GM21723 (cell line): ENCODE measurements around the gene CYP2R1.
A peak's percentile ranks its signal among the peaks of the same experiment; 100 is the strongest.
"Not testable (repeated sequence)": the region's sequence is repeated elsewhere in the genome, so short reads cannot be mapped to it uniquely, and the experiment has no call there.

Experiments used
- ATAC-seq: cut with Tn5 transposase; IDR thresholded peaks from one replicate; pipeline ENCODE4 v1.9.1; 2021; ENCODE audit warnings: mild to moderate bottlenecking, moderate library complexity; ENCODE audit not compliant: unreplicated experiment

The CYP2R1 gene

DNA sequence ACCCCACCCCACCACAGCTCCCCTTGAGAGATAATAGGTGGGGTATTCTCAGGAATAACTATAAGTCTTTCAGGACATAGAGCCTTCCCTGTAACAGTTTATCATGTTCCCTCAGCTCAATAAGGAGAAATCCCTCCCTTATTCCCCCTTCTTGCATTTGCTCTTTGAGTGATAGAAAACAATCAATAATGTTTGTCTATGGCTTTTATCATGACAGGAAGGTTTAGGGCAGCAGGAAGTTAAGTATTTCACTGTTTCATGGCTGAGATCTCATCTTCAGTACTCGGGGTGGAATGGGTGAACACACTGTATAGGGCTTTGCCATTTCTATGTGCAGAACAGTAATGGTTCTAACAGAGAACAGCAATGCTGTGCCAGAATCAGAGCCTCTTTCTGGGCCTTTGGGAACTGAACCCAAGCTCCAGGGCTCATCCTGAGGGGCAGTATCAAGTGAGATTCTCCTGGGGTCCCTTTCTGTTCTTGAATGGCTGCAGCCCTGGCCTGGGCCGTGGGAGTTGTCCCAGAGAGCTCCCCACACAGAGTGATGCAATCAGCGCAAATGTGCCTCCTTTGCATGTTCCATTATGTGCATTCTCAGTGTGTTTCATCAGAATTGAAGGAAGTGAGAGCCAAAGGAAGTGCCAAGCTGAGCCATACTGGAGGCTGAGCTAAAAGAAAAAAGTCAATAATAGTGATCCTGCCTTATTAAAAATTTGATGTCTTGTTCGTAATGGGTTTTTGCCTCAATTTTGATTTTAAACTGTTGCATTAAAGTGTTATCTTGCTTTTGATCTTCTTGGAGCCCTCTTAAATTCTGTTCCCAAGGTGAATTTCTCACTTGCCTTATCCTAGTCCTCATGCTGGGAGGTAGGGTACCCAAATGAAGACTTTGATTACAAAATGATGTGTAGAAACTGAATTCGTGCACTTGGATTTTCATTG lies 2.9 kb upstream of the CYP2R1 start:
- no peak for ATAC-seq

DNA sequence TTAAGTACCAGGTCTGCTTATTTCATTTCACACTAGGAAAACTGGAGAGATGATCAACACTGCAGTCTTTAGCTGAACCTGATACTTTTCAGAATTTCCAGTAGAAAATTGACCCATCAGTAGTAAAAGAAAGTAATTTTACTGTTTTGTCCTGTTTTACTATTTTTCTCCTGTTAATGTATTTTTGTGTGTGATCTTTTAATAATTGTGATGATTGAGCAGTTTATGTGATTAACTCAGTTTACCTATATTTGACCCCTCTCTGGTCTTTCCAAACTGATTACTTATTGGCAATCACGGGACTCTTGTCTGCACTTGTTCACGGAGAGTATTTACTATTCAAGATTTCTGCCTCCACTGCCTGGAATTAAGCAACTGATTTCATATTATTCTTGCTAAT lies 546 bp upstream of the CYP2R1 start:
- ATAC-seq = no peak

DNA sequence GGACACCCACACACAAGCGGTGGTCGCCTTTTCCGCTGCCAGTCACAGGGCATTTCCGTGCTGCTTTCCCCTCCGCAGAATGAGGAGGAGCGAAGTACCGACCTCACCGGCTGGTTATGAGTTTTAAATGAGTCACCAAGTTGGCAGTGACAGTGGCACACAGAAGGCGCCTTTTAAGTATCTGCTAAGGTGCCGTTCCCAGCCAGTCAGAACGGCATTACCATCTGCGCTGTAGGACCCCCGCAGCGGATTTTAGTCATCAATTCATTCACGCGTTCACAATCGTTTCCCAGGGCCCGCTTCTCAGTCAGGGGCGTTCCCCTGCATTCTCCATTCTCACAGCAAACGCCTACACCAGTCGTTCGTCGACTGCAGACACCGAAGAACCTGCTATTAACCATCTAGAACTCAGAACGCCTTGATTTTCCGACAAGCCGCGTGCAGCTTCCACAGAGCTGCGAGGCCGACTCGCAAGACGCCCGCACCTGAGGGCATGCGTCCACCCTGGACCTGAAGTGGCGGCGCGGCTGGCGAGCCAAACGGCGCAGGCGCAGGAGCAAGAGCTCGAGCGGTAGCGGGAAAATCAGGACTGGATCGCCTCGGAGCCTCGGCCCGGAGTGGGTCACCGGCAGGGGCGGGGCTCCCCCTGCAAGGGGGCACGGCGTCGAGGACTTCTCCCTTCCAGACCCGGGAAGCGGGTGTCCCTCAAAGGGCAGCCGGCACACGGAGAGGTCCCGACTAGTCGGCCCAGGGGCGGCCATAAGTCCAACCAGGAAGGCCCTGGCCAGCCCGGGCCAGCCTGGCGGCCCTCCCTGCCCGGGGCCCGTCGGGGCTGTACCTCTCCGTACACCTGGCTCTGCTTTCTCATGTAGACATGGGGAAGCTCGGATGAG lies 642 bp downstream of the CYP2R1 start:
- ATAC-seq = peak; percentile 65

DNA sequence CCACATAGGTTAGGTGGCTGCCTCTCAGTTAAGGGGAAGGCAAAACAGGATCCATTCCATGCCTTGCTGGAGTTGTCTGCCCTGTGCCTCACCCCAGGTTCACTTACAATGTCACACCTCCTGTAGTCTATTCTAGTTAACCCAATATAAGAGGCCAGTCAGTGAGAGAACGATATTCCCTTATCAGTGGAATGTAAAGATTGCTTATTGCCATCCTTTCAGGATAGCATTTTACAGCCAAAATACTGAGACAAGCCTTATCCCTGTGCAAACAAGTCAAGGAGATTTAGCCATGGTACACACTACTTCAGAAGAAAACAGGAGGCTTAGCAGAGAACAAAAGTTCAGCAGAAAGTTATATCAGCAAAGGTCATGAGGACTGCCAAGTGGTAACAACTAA lies 5.5 kb downstream of the CYP2R1 start:
- no peak for ATAC-seq

GRCh38 chr11:14884667-14885273 lies 7.3 kb downstream of the CYP2R1 start:
- ATAC-seq = no peak

- ATAC-seq = not testable (repeated sequence)
Measured at GRCh38 chr11:14883683-14884082, 8.3 kb downstream of the CYP2R1 start.

DNA sequence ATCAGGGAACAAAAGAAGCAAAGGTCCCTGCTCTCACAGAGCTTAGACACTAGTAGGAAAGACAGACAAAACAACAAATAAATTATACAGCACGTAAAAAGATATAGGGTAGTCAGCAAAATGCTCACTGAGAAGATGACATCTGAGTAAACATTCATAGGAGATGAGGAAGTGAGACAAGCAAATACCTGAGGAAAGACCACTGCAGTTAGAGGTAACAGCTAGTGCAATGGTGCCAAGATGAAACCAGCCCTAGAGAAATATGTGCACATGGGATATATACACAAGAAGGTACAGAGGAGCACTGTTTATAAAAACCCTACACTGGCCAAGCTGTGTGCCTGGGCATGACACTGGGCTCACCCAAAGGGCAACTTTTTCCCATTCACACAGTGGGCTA lies 9.8 kb downstream of the CYP2R1 start:
- no peak for ATAC-seq

DNA sequence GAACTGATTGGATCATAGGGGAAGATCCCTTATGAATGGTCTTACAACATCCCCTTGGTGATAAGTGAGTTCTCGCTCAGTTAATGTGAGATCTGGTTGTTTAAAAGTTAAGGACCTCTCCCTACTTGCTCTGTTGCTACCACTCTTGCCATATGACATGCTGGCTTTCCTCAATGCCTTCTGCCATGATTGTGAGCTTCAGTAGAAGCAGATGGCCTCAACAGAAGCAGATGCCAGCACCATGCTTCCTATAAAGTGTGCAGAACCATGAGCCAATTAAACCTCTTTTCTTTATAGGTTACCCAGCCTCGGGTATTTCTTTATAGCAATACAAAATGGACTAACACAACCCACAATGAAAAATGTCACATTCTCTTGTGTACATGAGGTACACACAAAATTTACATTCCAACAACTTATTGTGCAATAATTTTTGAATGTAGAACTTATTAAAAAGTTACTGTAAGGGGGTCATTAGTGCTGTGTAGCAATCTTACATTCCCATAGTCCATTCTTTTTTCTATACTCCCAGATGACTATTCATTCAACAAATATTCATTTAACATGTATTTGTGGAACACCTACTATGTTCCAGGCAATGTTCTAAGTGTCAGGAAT lies 10.3 kb downstream of the CYP2R1 start:
- no peak for ATAC-seq

DNA sequence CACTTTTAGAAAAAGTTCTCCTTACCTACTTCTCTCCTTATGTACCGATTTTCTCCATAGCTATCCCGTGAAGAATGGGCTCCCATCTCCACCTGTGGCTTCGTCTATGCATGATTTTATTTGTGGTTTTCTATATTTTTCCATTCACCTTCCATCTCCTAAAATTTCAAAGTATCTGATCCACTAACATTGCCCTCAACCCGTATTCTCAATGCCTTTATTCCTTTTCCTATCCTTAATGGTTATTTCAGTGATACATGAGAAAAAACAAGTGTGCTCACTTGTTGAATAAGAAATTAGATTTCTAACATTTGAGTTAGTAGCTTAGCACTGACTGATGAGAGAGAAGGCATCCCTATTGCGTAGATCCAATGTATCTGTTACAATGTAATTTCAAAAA lies 16.9 kb downstream of the CYP2R1 start:
- ATAC-seq = no peak

- no peak for ATAC-seq
Measured at GRCh38 chr11:14873632-14874031, 18.4 kb downstream of the CYP2R1 start.

DNA sequence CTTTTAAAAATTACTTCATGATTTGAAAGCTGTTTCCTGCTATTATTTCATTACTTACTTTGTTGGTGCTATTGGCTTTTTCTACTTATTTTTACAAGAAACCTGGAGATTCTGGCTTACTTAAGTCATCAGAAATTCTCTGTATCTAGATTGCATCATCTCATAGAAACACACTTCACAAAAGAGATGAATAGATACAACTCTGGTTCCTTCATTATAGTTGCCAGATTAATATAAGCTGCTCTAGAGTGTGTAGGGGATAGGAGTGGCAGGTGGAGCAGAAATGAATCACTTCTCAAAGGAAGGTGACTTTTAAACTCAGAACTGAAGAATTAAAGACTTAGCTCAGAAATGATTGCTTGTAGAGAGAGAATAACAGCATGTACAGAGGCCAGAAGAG lies 20.0 kb downstream of the CYP2R1 start:
- no peak for ATAC-seq

DNA sequence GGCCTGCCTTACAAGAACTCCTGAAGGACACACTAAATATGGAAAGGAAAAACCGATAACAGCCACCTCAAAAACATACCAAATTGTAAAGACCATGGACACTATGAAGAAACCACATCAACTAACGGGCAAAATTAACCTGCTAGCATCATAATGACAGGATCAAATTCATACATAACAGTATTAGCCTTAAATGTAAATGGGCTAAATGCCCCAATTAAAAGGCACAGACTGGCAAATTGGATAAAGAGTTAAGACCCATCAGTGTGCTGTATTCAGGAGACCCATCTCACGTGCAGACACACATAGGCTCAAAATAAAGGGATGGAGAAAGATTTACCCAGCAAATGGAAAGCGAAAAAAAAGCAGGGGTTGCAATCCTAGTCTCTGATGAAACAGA lies 28.3 kb downstream of the CYP2R1 start:
- not testable (repeated sequence) for ATAC-seq

DNA sequence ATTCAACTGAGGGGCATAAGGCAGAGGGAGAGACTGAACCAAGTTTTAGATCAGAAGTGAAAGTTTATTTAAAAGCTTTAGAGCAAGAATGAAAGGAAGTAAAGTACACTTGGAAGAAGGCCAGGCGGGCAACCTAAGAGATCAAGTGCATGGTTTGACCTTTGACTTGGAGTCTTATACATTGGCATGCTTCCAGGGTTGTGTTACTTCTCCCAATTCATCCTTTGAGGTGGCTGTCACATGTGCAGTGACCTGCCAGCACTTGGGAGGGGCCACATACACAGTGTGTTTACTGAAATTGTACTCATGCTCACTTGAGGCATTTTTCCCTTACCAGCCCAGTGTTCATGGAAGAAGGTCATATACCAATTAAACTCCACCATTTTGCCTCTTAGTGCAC lies 30.4 kb downstream of the CYP2R1 start:
- ATAC-seq = no peak

GRCh38 chr11:14860511-14860910 lies 31.5 kb downstream of the CYP2R1 start:
- ATAC-seq = no peak

GRCh38 chr11:14858404-14858803 lies 33.6 kb downstream of the CYP2R1 start:
- ATAC-seq = no peak

- no peak for ATAC-seq
Measured at GRCh38 chr11:14857621-14858020, 34.4 kb downstream of the CYP2R1 start.

DNA sequence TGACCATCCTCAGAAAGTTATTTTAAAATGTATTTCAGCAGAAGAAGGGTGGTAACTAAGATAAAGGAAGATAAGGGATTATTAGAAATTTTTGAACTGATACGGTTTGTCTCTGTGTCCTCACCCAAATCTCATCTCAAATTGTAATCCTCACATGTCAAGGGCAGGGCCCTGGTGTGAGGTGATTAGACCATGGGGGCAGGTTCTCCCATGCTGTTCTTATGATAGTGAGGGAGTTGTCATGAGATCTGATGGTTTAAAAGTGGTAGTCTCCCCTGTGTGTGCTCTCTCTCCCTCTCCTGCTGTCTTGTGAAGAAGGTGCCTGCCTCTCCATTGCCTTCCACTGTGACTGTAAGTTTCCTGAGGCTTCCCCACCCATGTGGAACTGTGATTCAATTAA lies 36.1 kb downstream of the CYP2R1 start:
- no peak for ATAC-seq

DNA sequence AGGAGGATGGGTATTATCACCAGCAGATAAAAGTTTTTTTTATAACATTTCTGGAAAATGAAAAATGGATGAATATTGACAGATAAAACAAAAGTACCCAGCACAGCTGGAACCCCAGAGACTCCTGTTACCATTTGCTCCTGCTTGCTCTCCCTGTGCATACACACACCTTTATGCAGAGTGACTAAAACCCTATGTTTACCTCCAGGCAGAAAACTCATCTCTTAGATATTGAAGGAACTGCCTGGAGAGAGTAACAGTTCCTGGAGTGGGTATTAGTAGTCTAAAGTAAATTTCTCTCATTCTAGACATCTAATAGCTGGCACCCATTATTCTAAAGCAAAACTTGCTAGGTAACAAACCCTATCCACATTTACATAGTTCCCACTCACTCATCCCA lies 38.0 kb downstream of the CYP2R1 start:
- no peak for ATAC-seq

GRCh38 chr11:14852571-14853177 lies 39.4 kb downstream of the CYP2R1 start:
- ATAC-seq = no peak

DNA sequence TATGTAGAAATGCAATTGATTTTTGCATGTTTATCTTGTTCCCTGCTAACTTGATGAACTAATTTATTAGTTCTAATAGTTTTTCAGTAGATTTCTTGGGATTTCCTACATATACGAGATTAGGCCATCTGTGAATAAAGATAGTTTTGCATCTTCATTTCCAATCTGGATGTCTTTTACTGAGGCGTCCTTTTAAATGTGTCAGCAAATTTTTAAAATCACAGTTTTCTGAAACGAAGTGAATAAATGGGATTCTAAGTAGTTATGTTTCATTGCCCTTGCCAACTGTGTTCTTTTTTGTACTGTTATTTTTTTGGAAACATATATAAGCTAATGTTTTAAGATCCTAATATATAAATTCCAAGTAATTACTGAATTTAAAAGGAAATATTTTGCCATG lies 50.0 kb downstream of the CYP2R1 start:
- no peak for ATAC-seq
